Measurements from ENCODE around the gene HMG20A.
A peak's percentile ranks its signal among the peaks of the same experiment; 100 is the strongest.

Gene HMG20A

GRCh38 chr15:77518458-77518857 is 97.8 kb downstream of the HMG20A start:
- TF ChIP-seq SUZ12 (IDR thresholded peaks at IDR 0.05; ENCODE audit: extremely low read depth, insufficient read depth, insufficient read length) (no peak), ZNF274 (IDR thresholded peaks at IDR 0.05; ENCODE audit: low read depth, low read length) (no peak), YY1 (IDR thresholded peaks at IDR 0.05; ENCODE audit: insufficient read depth, insufficient read length) (no peak)
- Histone ChIP-seq H3K4me1 (ENCODE audit: insufficient read depth, insufficient read length) (peaks cover 17% of the 10 kb centered on the region), H3K9me3 (ENCODE audit: insufficient read depth, low read length) (no peaks in the 10 kb centered on the region), H3K4me3 (ENCODE audit: insufficient read length, low read depth) (no peak overlapping the region), H3K27me3 (ENCODE audit: insufficient read depth, insufficient read length) (no peaks in the 10 kb centered on the region), H3K36me3 (ENCODE audit: insufficient read depth, insufficient read length, low read length) (no peaks in the 10 kb centered on the region), H3K9ac (ENCODE audit: insufficient read length, low read depth) (no peak overlapping the region)
- DNase-seq (ENCODE audit: low read depth, low spot score), result no peak

- H3K4me3 ChIP-seq (ENCODE audit: insufficient read length, low read depth), result no peak overlapping the region
- peaks cover 16% of the 10 kb centered on the region for H3K4me1 ChIP-seq (ENCODE audit: insufficient read depth, insufficient read length)
- TF ChIP-seq ZNF274 (IDR thresholded peaks at IDR 0.05; ENCODE audit: low read depth, low read length) (no peak), YY1 (IDR thresholded peaks at IDR 0.05; ENCODE audit: insufficient read depth, insufficient read length) (no peak)
- no peak for DNase-seq (ENCODE audit: low read depth, low spot score)
- H3K9ac ChIP-seq (ENCODE audit: insufficient read length, low read depth), result no peak overlapping the region
- no peaks in the 10 kb centered on the region for H3K9me3 ChIP-seq (ENCODE audit: insufficient read depth, low read length)
- H3K36me3 ChIP-seq (ENCODE audit: insufficient read depth, insufficient read length, low read length), result no peaks in the 10 kb centered on the region
- H3K27me3 ChIP-seq (ENCODE audit: insufficient read depth, insufficient read length), result no peaks in the 10 kb centered on the region
Observed at GRCh38 chr15:77519540-77519939, 98.9 kb downstream of the HMG20A start.

DNA sequence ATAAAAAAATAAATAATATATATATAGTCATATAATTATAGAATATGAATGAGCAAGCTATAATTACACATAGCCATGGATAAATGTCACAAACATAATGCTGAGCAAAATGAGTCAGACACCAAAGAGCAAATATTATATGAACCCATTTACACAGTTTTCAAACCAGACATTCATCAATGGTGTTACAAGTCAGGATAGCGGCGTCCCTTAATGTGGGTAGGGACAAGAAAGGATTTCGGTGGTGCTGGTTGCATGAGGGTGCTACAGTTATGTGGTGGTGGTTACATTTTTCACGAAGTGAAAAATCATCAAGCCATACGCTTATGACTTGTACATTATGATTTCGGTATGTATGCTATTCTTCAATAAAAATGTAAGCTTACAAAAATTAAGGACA is 100.5 kb downstream of the HMG20A start:
- no peak for DNase-seq (ENCODE audit: low read depth, low spot score)
- Histone ChIP-seq H3K9ac (ENCODE audit: insufficient read length, low read depth) (no peak overlapping the region), H3K9me3 (ENCODE audit: insufficient read depth, low read length) (no peaks in the 10 kb centered on the region), H3K4me1 (ENCODE audit: insufficient read depth, insufficient read length) (peaks cover 21% of the 10 kb centered on the region), H3K36me3 (ENCODE audit: insufficient read depth, insufficient read length, low read length) (no peaks in the 10 kb centered on the region), H3K4me3 (ENCODE audit: insufficient read length, low read depth) (no peak overlapping the region), H3K27me3 (ENCODE audit: insufficient read depth, insufficient read length) (no peaks in the 10 kb centered on the region)
- no peak for TF ChIP-seq SUZ12 (IDR thresholded peaks at IDR 0.05; ENCODE audit: extremely low read depth, insufficient read depth, insufficient read length)
- TF ChIP-seq ZNF274 (IDR thresholded peaks at IDR 0.05; ENCODE audit: low read depth, low read length), result no peak
- no peak for TF ChIP-seq YY1 (IDR thresholded peaks at IDR 0.05; ENCODE audit: insufficient read depth, insufficient read length)

GRCh38 chr15:77525400-77525811 is 104.7 kb downstream of the HMG20A start:
- peak; percentile 68 for DNase-seq (ENCODE audit: low read depth, low spot score)
- Histone ChIP-seq H3K9ac (ENCODE audit: insufficient read length, low read depth) (no peak overlapping the region), H3K27me3 (ENCODE audit: insufficient read depth, insufficient read length) (no peaks in the 10 kb centered on the region), H3K4me1 (ENCODE audit: insufficient read depth, insufficient read length) (peaks cover 46% of the 10 kb centered on the region), H3K36me3 (ENCODE audit: insufficient read depth, insufficient read length, low read length) (no peaks in the 10 kb centered on the region), H3K9me3 (ENCODE audit: insufficient read depth, low read length) (no peaks in the 10 kb centered on the region), H3K4me3 (ENCODE audit: insufficient read length, low read depth) (no peak overlapping the region)
- TF ChIP-seq YY1 (IDR thresholded peaks at IDR 0.05; ENCODE audit: insufficient read depth, insufficient read length) (no peak), ZNF274 (IDR thresholded peaks at IDR 0.05; ENCODE audit: low read depth, low read length) (no peak), SUZ12 (IDR thresholded peaks at IDR 0.05; ENCODE audit: extremely low read depth, insufficient read depth, insufficient read length) (no peak)

GRCh38 chr15:77525907-77526594 is 105.4 kb downstream of the HMG20A start:
- TF ChIP-seq YY1 (IDR thresholded peaks at IDR 0.05; ENCODE audit: insufficient read depth, insufficient read length) (no peak), SUZ12 (IDR thresholded peaks at IDR 0.05; ENCODE audit: extremely low read depth, insufficient read depth, insufficient read length) (no peak), ZNF274 (IDR thresholded peaks at IDR 0.05; ENCODE audit: low read depth, low read length) (no peak)

GRCh38 chr15:77526595-77527163 is 106.0 kb downstream of the HMG20A start:
- Histone ChIP-seq H3K4me3 (ENCODE audit: insufficient read length, low read depth) (no peak overlapping the region), H3K4me1 (ENCODE audit: insufficient read depth, insufficient read length) (peaks cover 46% of the 10 kb centered on the region), H3K9ac (ENCODE audit: insufficient read length, low read depth) (peak overlapping the region; percentile 78), H3K36me3 (ENCODE audit: insufficient read depth, insufficient read length, low read length) (no peaks in the 10 kb centered on the region), H3K27me3 (ENCODE audit: insufficient read depth, insufficient read length) (no peaks in the 10 kb centered on the region), H3K9me3 (ENCODE audit: insufficient read depth, low read length) (peaks cover 9% of the 10 kb centered on the region; the same call in 1 of the 2 replicates)
- no peak for DNase-seq (ENCODE audit: low read depth, low spot score)
- TF ChIP-seq SUZ12 (IDR thresholded peaks at IDR 0.05; ENCODE audit: extremely low read depth, insufficient read depth, insufficient read length) (no peak), ZNF274 (IDR thresholded peaks at IDR 0.05; ENCODE audit: low read depth, low read length) (no peak), YY1 (IDR thresholded peaks at IDR 0.05; ENCODE audit: insufficient read depth, insufficient read length) (no peak)

More at GRCh38 chr15:77525907-77526594, 105.4 kb downstream of the HMG20A start:
- Histone ChIP-seq H3K4me1 (ENCODE audit: insufficient read depth, insufficient read length) (peaks cover 46% of the 10 kb centered on the region), H3K4me3 (ENCODE audit: insufficient read length, low read depth) (no peak overlapping the region), H3K27me3 (ENCODE audit: insufficient read depth, insufficient read length) (no peaks in the 10 kb centered on the region), H3K9ac (ENCODE audit: insufficient read length, low read depth) (peak overlapping the region; percentile 78), H3K9me3 (ENCODE audit: insufficient read depth, low read length) (peaks cover 3% of the 10 kb centered on the region; the same call in 1 of the 2 replicates), H3K36me3 (ENCODE audit: insufficient read depth, insufficient read length, low read length) (no peaks in the 10 kb centered on the region)
- DNase-seq (ENCODE audit: low read depth, low spot score), result no peak

- DNase-seq (ENCODE audit: low read depth, low spot score), result no peak
- peaks cover 46% of the 10 kb centered on the region for H3K4me1 ChIP-seq (ENCODE audit: insufficient read depth, insufficient read length)
- peak overlapping the region; percentile 78 for H3K9ac ChIP-seq (ENCODE audit: insufficient read length, low read depth)
- peaks cover 9% of the 10 kb centered on the region; the same call in 1 of the 2 replicates for H3K9me3 ChIP-seq (ENCODE audit: insufficient read depth, low read length)
- no peaks in the 10 kb centered on the region for H3K27me3 ChIP-seq (ENCODE audit: insufficient read depth, insufficient read length)
- no peak overlapping the region for H3K4me3 ChIP-seq (ENCODE audit: insufficient read length, low read depth)
- no peaks in the 10 kb centered on the region for H3K36me3 ChIP-seq (ENCODE audit: insufficient read depth, insufficient read length, low read length)
- TF ChIP-seq SUZ12 (IDR thresholded peaks at IDR 0.05; ENCODE audit: extremely low read depth, insufficient read depth, insufficient read length) (no peak), ZNF274 (IDR thresholded peaks at IDR 0.05; ENCODE audit: low read depth, low read length) (no peak), YY1 (IDR thresholded peaks at IDR 0.05; ENCODE audit: insufficient read depth, insufficient read length) (no peak)
Observed at GRCh38 chr15:77527164-77527778, 106.6 kb downstream of the HMG20A start.
